Measurements from ENCODE around the gene PRDX5. TPM values are rescaled to one million over a fixed set of nuclear protein-coding genes. Genes with fewer than 3 reads are reported as not detected.
A peak's percentile ranks its signal among the peaks of the same experiment; 100 is the strongest.

Gene PRDX5
- total and polyA plus RNA-seq, 9 of the 15 experiments (the other 6 are each of a cell fraction or from before 2014, with no cell fraction given), result 40.8 to 327 (median 204) TPM

GRCh38 chr11:64321026-64321425 lies 3.1 kb downstream of the PRDX5 start:
- intact Hi-C loops (cut with micrococcal nuclease) (no loop called here), in situ Hi-C loops (cut with MboI) (no loop called here)
- TF ChIP-seq ZBTB2 (IDR thresholded peaks at IDR 0.05), result peak; percentile 47; the same call in 1 of the 2 replicates
- no peak for TF ChIP-seq TCFL5 (CRISPR knock-in tag; conservative IDR thresholded peaks at IDR 0.05)
- FAIRE-seq (no peak), DNase-seq (ENCODE audit: extremely low read depth in 1 of 4, low spot score in 3 of 4) (no peak), ATAC-seq (no peak)
- Histone ChIP-seq H2AFZ (ENCODE audit: low read depth, low read length) (no peak overlapping the region), H3K9me3 (replicated peaks; ENCODE audit: control insufficient read depth, insufficient read depth, low read depth, low read length) (no peaks in the 10 kb centered on the region), H3K27ac (ENCODE audit: extremely low read depth, low read depth, low read length) (no peak overlapping the region), H3K4me3 (no peak overlapping the region), H3K36me3 (ENCODE audit: control insufficient read depth, insufficient read depth, low read length) (peaks cover 38% of the 10 kb centered on the region; the same call in 1 of the 3 replicates), H3K9me1 (ENCODE audit: control insufficient read depth, insufficient read depth, low read length) (no peaks in the 10 kb centered on the region), H3K79me2 (ENCODE audit: control insufficient read depth, insufficient read depth, low read length) (peaks cover 24% of the 10 kb centered on the region), H3K27me3 (ENCODE audit: control insufficient read depth in 2 of 2, insufficient read depth in 2 of 2, low read length in 2 of 2) (no peaks in the 10 kb centered on the region), H3K4me2 (ENCODE audit: insufficient read depth, low read length) (no peak overlapping the region), H4K20me1 (replicated peaks; ENCODE audit: control insufficient read depth, insufficient read depth, low read length) (no peaks in the 10 kb centered on the region), H3K4me1 (replicated peaks in 1 of 2; ENCODE audit: control insufficient read depth in 2 of 2, insufficient read depth in 2 of 2, low read length in 2 of 2) (peaks cover 10 to 51% of the 10 kb centered on the region in 2 experiments; a peak in 4 of 5 replicates), H3K9ac (ENCODE audit: insufficient read depth in 1 of 2, low read depth in 2 of 2, low read length in 2 of 2) (peak overlapping the region in 1 of 2 experiments; percentile 57; a peak in 2 of 4 replicates)
- 68% methylated on average over 5 of the region's 5 CpGs for WGBS (ENCODE audit: insufficient coverage, low coverage, missing lambda C conversion rate)
- no TSS peak for BruUV-seq (replicated peaks)
- CTCF ChIA-PET (ENCODE audit: low intra/inter-chr PET ratio), result no interaction called here
- POLR2A ChIA-PET, result no interaction called here

- Histone ChIP-seq H3K79me2 (ENCODE audit: control insufficient read depth, insufficient read depth, low read length) (peaks cover 24% of the 10 kb centered on the region), H3K9ac (ENCODE audit: insufficient read depth in 1 of 2, low read depth in 2 of 2, low read length in 2 of 2) (peak overlapping the region in 1 of 2 experiments; percentile 57; a peak in 2 of 4 replicates), H3K4me3 (no peak overlapping the region), H3K4me2 (ENCODE audit: insufficient read depth, low read length) (no peak overlapping the region), H3K9me3 (replicated peaks; ENCODE audit: control insufficient read depth, insufficient read depth, low read depth, low read length) (no peaks in the 10 kb centered on the region), H3K27ac (ENCODE audit: extremely low read depth, low read depth, low read length) (no peak overlapping the region), H2AFZ (ENCODE audit: low read depth, low read length) (no peak overlapping the region), H3K4me1 (replicated peaks in 1 of 2; ENCODE audit: control insufficient read depth in 2 of 2, insufficient read depth in 2 of 2, low read length in 2 of 2) (peaks cover 10 to 50% of the 10 kb centered on the region in 2 experiments; a peak in 4 of 5 replicates), H3K27me3 (ENCODE audit: control insufficient read depth in 2 of 2, insufficient read depth in 2 of 2, low read length in 2 of 2) (no peaks in the 10 kb centered on the region), H3K36me3 (ENCODE audit: control insufficient read depth, insufficient read depth, low read length) (peaks cover 33% of the 10 kb centered on the region; the same call in 1 of the 3 replicates), H3K9me1 (ENCODE audit: control insufficient read depth, insufficient read depth, low read length) (no peaks in the 10 kb centered on the region), H4K20me1 (replicated peaks; ENCODE audit: control insufficient read depth, insufficient read depth, low read length) (no peaks in the 10 kb centered on the region)
- no peak for DNase-seq (ENCODE audit: extremely low read depth in 1 of 4, low spot score in 3 of 4)
- in situ Hi-C loops (cut with MboI), result no loop called here
- FAIRE-seq, result no peak
- WGBS (ENCODE audit: insufficient coverage, low coverage, missing lambda C conversion rate), result 90% methylated on average over 5 of the region's 5 CpGs
- intact Hi-C loops (cut with micrococcal nuclease), result no loop called here
- BruUV-seq (replicated peaks), result no TSS peak
- POLR2A ChIA-PET, result interaction anchor here (0.7 kb wide), 1 partner anchor 51 kb away, joined by 5 read pairs; no protein-coding TSS in a partner anchor
- ATAC-seq, result no peak
- CTCF ChIA-PET (ENCODE audit: low intra/inter-chr PET ratio), result no interaction called here
- TF ChIP-seq RBFOX2 (IDR thresholded peaks at IDR 0.05; ENCODE audit: low read depth, low read length) (0 out of 2 replicates have a peak, but pooled peaks have one; percentile 16), NFATC3 (IDR thresholded peaks at IDR 0.05) (no peak), KDM1A (IDR thresholded peaks at IDR 0.05) (0 out of 4 replicates have a peak, but pooled peaks of 1 of the 2 experiments have one; percentile 20), CBFA2T3 (IDR thresholded peaks at IDR 0.05) (peak; percentile 41; the same call in 1 of the 2 replicates)
Observed at GRCh38 chr11:64321533-64321932, 3.6 kb downstream of the PRDX5 start.
